Sigmoid colon (tissue), 7 donors: ENCODE data around the gene TRIO. TPM values are rescaled to one million over a fixed set of nuclear protein-coding genes. Genes with fewer than 3 reads are reported as not detected.

ENCODE experiments used
- DNase-seq: peaks from one replicate; pipeline ENCODE4 v3.0.0-alpha.2; 2019
- H3K27ac ChIP-seq, 4 donors: fragments of 200-600 bp; sonication (generic); one replicate each; pipeline ENCODE4 v1.5.1; 2016 to 2019; ENCODE audit warnings: mild to moderate bottlenecking in 1 of 4
- H3K27me3 ChIP-seq, 3 donors: fragments of 200-600 bp; sonication (generic); one replicate each; pipeline ENCODE4 v1.5.1; 2019; ENCODE audit warnings: mild to moderate bottlenecking in 1 of 3
- H3K36me3 ChIP-seq, 4 donors: fragments of 200-600 bp; sonication (generic); one replicate each; pipeline ENCODE4 v1.5.1; 2016 to 2019
- H3K4me1 ChIP-seq, 4 donors: fragments of 200-600 bp; sonication (generic); one replicate each; pipeline ENCODE4 v1.5.1; 2017 to 2019
- H3K4me3 ChIP-seq, 4 donors: fragments of 200-600 bp; sonication (generic); one replicate each; pipeline ENCODE4 v1.5.1; 2017 to 2019; ENCODE audit warnings: mild to moderate bottlenecking in 2 of 4, moderate library complexity in 1 of 4
- H3K9me3 ChIP-seq, 4 donors: fragments of 200-600 bp in 3 of 4; sonication (generic) in 3 of 4; one replicate each; pipeline versions ENCODE4 v1.5.1 to v1.6.1; 2013 to 2019
- EP300 ChIP-seq, 4 donors: sonication (generic); formaldehyde crosslinking; IDR thresholded peaks; one replicate each; pipeline ENCODE4 v1.6.1; 2017; ENCODE audit warnings: antibody characterized with exemption in 4 of 4
- POLR2A ChIP-seq, 2 donors: fragments of 450-650 bp; IDR thresholded peaks; one replicate each; pipeline ENCODE4 v1.6.1; 2016; ENCODE audit warnings: antibody characterized with exemption in 2 of 2, mild to moderate bottlenecking in 2 of 2, moderate library complexity in 2 of 2
- POLR2AphosphoS5 ChIP-seq, 4 donors: sonication (generic); formaldehyde crosslinking; IDR thresholded peaks; one replicate each; pipeline ENCODE4 v1.6.1; 2017; ENCODE audit warnings: antibody characterized with exemption in 4 of 4
- WGBS, 2 donors: extraction: QIAGEN DNeasy Blood & Tissue Kit; methylation state at CpG; one replicate each; pipeline ENCODE4 v1.1.7; 2013; 5-methylcytosine and 5-hydroxymethylcytosine counted together
- intact Hi-C: fragments of 100-400 bp; cut with DNase I; formaldehyde crosslinking; loops from one replicate; pipeline ENCODE4 v1.15.1; 2023
- polyA plus RNA-seq, 3 donors: library from polyadenylated mRNA; stranded (reverse); fragments of 200-250 nt; gene quantifications; one replicate each; pipeline ENCODE4 v1.2.3, GENCODE V29; 2013
- total RNA-seq, 4 donors: library from RNA; depleted of rRNA; stranded (reverse); fragments of >200 nt; gene quantifications; one replicate each; pipeline ENCODE4 v1.1.0, GENCODE V29; 2016
- TF ChIP-seq, protein P1 (sequence below), 4 experiments: fragments of 450-650 bp in 3 of 4; fragments of 200-600 bp in 1 of 4; IDR thresholded peaks; one replicate each; pipeline ENCODE4 v1.5.1; 2016 to 2019; ENCODE audit warnings: antibody characterized with exemption in 4 of 4, mild to moderate bottlenecking in 3 of 4, moderate library complexity in 2 of 4
- donor health status: healthy with polysubstance abuse.
- donor health status: Bipolar disorder and iron deficiency.
- donor health status: healthy.

Gene TRIO
- total and polyA plus RNA-seq, 7 donors, result 34.8 to 300 (median 119) TPM

DNA sequence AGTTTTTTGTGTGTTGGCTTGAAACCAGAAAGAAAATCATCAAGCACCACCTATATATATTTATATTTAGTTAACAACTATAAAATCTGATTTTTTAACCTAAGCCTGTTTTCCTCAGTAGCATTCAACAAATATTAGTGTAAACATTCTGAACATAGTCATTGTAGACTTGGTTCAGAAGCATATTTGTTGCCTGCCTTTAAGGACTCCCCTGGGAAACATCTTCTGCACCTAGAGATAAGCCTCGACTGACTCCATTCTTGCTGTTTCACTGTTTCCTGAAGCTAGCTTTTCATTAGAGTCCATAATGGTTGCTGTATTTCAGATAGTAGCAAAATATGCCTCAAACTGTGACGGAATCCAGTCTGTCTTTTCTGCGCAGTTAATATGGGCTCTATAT lies 123.5 kb downstream of the TRIO start:
- no peak for TF ChIP-seq POLR2A (IDR thresholded peaks at IDR 0.05)
- TF ChIP-seq POLR2AphosphoS5 (IDR thresholded peaks at IDR 0.05), result no peak
- TF ChIP-seq, protein P1, sequence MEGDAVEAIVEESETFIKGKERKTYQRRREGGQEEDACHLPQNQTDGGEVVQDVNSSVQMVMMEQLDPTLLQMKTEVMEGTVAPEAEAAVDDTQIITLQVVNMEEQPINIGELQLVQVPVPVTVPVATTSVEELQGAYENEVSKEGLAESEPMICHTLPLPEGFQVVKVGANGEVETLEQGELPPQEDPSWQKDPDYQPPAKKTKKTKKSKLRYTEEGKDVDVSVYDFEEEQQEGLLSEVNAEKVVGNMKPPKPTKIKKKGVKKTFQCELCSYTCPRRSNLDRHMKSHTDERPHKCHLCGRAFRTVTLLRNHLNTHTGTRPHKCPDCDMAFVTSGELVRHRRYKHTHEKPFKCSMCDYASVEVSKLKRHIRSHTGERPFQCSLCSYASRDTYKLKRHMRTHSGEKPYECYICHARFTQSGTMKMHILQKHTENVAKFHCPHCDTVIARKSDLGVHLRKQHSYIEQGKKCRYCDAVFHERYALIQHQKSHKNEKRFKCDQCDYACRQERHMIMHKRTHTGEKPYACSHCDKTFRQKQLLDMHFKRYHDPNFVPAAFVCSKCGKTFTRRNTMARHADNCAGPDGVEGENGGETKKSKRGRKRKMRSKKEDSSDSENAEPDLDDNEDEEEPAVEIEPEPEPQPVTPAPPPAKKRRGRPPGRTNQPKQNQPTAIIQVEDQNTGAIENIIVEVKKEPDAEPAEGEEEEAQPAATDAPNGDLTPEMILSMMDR (IDR thresholded peaks at IDR 0.05), result no peak
- no peak for DNase-seq
- peaks cover 0 to 71% (median 57%) of the 10 kb centered on the region in 4 donors for H3K4me1 ChIP-seq
- peaks cover 0 to 8% (median 3%) of the 10 kb centered on the region in 4 donors for H3K36me3 ChIP-seq
- intact Hi-C loops, result no loop called here
- WGBS, 2 donors, result 41 to 42% methylated on average over 3 of the region's 3 CpGs
- H3K9me3 ChIP-seq, result no peaks in the 10 kb centered on the region
- H3K4me3 ChIP-seq, result no peak overlapping the region
- no peaks in the 10 kb centered on the region for H3K27me3 ChIP-seq
- H3K27ac ChIP-seq, result peak overlapping the region in 3 of 4 donors; percentile 63 to 82 (median 78)

DNA sequence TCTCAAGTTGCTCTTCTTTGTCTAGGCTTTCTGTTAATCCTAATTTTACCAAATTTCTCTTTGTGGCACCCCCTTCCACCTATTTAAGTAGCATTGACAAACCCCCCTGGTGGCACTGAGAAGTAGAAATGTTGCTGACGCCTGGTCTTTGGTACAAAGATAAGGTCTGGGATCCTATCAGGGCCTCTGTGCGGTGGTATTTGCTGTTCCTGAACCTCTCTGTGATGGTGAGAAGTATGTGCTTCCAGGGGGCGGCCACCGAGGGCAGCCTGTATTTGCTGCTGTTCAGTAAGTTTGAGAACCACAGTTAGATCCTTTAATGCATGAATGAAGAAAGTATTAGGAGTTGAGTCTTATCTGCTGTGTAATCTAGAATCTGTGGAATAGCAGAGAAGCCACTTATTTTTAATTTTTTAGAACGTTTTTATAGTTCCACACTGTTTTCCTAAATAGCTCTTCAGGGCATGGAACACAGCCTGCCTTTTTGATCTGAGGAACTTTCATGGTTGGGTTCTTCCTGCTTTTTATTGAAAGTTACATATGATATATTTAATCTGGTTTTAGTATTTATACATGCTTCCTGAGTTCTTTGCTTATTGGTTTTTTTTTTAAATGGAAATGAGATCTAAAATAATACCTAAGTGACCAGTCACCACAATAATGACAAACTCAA lies 124.2 kb downstream of the TRIO start:
- H3K36me3 ChIP-seq, result peaks cover 0 to 12% (median 4%) of the 10 kb centered on the region in 4 donors
- intact Hi-C loops, result no loop called here
- no peaks in the 10 kb centered on the region for H3K9me3 ChIP-seq
- 63 to 68% methylated on average over 5 of the region's 5 CpGs for WGBS, 2 donors
- H3K4me3 ChIP-seq, result no peak overlapping the region
- no peak for DNase-seq
- TF ChIP-seq POLR2A (IDR thresholded peaks at IDR 0.05), result no peak
- TF ChIP-seq, protein P1 (IDR thresholded peaks at IDR 0.05), result no peak
- H3K4me1 ChIP-seq, result peaks cover 0 to 71% (median 58%) of the 10 kb centered on the region in 4 donors
- H3K27ac ChIP-seq, result peak overlapping the region in 3 of 4 donors; percentile 63 to 82 (median 78)
- H3K27me3 ChIP-seq, result no peaks in the 10 kb centered on the region

DNA sequence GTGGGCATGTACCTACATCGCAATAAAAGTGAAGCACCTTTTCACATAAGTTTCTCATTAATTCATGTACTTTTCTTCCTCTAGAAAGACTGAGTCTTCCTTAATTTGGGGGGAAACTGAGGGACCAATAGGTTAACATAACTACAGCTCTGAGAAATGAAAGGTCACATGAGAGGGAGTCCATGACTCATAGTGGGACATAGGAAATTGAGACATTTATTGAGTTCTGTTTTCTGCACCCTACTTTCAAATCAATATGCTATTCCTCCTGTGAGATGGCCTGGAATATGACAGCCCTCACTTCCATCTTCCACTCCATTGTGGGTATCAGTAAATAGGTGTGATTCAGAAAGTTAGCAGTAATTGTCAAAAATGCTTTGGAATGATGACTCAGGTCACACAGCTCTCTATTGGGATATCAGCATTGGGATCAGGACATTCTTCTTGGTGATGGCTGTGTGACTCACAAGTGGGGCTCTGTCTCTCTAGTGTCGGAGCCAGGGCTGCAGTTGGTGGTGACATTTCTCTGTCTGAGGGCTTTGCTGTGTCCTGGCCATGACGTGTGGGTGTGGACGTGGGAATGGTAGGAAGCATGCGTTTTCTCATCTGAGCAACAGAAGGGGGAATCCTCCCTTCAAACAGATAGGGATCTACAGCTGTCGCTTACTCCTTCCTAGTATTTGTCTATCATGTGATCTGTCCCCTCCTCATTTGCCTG lies 125.0 kb downstream of the TRIO start:
- intact Hi-C loops, result loop anchor here (1.0 kb wide), 1 partner anchor 124 kb away; no protein-coding TSS in a partner anchor
- H3K36me3 ChIP-seq, result peaks cover 0 to 12% (median 4%) of the 10 kb centered on the region in 4 donors
- H3K4me1 ChIP-seq, result peaks cover 0 to 77% (median 67%) of the 10 kb centered on the region in 4 donors
- H3K9me3 ChIP-seq, result no peaks in the 10 kb centered on the region
- H3K27me3 ChIP-seq, result no peaks in the 10 kb centered on the region
- WGBS, 2 donors, result 83 to 85% methylated on average over 6 of the region's 6 CpGs
- TF ChIP-seq, protein P1 (IDR thresholded peaks at IDR 0.05), result no peak
- peak in 1 of 4 donors; percentile 59 for TF ChIP-seq POLR2AphosphoS5 (IDR thresholded peaks at IDR 0.05)
- no peak for DNase-seq
- H3K4me3 ChIP-seq, result no peak overlapping the region
- peak overlapping the region; percentile 58 to 82 (median 70) for H3K27ac ChIP-seq

DNA sequence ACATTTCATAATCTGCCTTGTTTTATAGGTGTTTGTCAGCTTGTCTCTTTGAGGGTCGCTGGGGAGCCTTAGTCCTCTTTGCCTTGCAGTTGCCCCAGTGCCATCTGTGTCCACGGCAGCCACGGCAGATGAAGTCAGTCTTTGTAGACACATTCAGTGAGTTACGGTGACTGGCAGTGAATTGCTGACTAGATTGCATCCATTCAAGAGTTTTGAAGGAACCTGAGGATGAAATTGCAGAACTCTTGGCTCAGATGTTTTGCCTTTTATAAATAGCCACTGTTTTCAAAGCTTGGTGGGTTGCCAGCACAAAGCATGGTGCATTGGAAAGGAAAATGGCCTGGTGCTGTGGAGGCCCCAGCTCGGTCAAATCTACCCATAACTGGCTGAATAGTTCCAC lies 125.6 kb downstream of the TRIO start:
- Histone ChIP-seq H3K4me3 (no peak overlapping the region), H3K27me3 (no peaks in the 10 kb centered on the region), H3K27ac (peak overlapping the region; percentile 58 to 82 (median 70)), H3K36me3 (peaks cover 0 to 12% (median 4%) of the 10 kb centered on the region in 4 donors), H3K9me3 (no peaks in the 10 kb centered on the region), H3K4me1 (peaks cover 0 to 83% (median 70%) of the 10 kb centered on the region in 4 donors)
- TF ChIP-seq, protein P1 (IDR thresholded peaks at IDR 0.05), result no peak
- no peak for TF ChIP-seq EP300 (IDR thresholded peaks at IDR 0.05)
- no peak for TF ChIP-seq POLR2AphosphoS5 (IDR thresholded peaks at IDR 0.05)
- TF ChIP-seq POLR2A (IDR thresholded peaks at IDR 0.05), result no peak
- no peak for DNase-seq
- 76 to 78% methylated on average over 5 of the region's 5 CpGs for WGBS, 2 donors
- intact Hi-C loops, result loop anchor here (1.0 kb wide), 1 partner anchor 124 kb away; no protein-coding TSS in a partner anchor
